ENCODE measurements around the gene TMF1. TPM values are rescaled to one million over a fixed set of nuclear protein-coding genes. Genes with fewer than 3 reads are reported as not detected.

The TMF1 gene
- total and polyA plus RNA-seq, 2 of the 8 experiments (the other 6 are each of a cell fraction or from before 2014, with no cell fraction given): 1.4 to 18.3 TPM

GRCh38 chr3:69091389-69092029 is 39.4 kb upstream of the TMF1 start:
- FAIRE-seq (no peak), DNase-seq (ENCODE audit: low read depth in 1 of 2, low spot score in 2 of 2) (no peak)
- Histone ChIP-seq H3K9me3 (ENCODE audit: insufficient read depth in 2 of 2, low read depth in 1 of 2, low read length in 1 of 2) (no peaks in the 10 kb centered on the region), H3K36me3 (ENCODE audit: control insufficient read depth in 2 of 4, insufficient read depth in 4 of 4, low read length in 3 of 4) (no peaks in the 10 kb centered on the region), H3K23ac (ENCODE audit: insufficient read length) (no peak overlapping the region), H2BK12ac (ENCODE audit: low read depth, low read length) (no peak overlapping the region), H3K27me3 (replicated peaks in 1 of 4; ENCODE audit: control insufficient read depth in 3 of 4, extremely low read depth in 1 of 4, insufficient read depth in 3 of 4, low read length in 3 of 4) (no peaks in the 10 kb centered on the region), H3K9ac (replicated peaks in 1 of 4; ENCODE audit: extremely low read depth in 1 of 4, low read depth in 3 of 4, low read length in 3 of 4) (peak overlapping the region in 1 of 4 experiments; percentile 1; a peak in 1 of 7 replicates), H3K56ac (replicated peaks; ENCODE audit: insufficient read length, low read depth, low read length) (no peak overlapping the region), H3K79me2 (ENCODE audit: control insufficient read depth in 1 of 2, insufficient read depth in 2 of 2, low read length in 2 of 2) (no peaks in the 10 kb centered on the region), H3K4me3 (ENCODE audit: extremely low read depth in 1 of 4, insufficient read depth in 2 of 4, low read depth in 3 of 4, low read length in 4 of 4) (no peak overlapping the region), H2BK5ac (ENCODE audit: low read depth, low read length) (no peak overlapping the region), H3K27ac (ENCODE audit: low read depth, low read length) (no peak overlapping the region; the same call in 1 of the 2 replicates), H3K23me2 (ENCODE audit: low read depth, low read length) (no peaks in the 10 kb centered on the region), H3K18ac (ENCODE audit: extremely low read depth, low read length) (no peak overlapping the region), H4K8ac (ENCODE audit: extremely low read depth, insufficient read depth, low read length) (no peak overlapping the region), H2AK5ac (ENCODE audit: low read depth, low read length) (no peak overlapping the region), H4K5ac (ENCODE audit: insufficient read length, low read depth, low read length) (no peak overlapping the region), H2BK120ac (replicated peaks; ENCODE audit: low read depth, low read length) (no peak overlapping the region), H3K14ac (ENCODE audit: insufficient read length) (no peak overlapping the region), H4K20me1 (replicated peaks in 1 of 2; ENCODE audit: control insufficient read depth in 1 of 2, insufficient read depth in 2 of 2, low read length in 2 of 2) (peaks cover 0 to 1% of the 10 kb centered on the region in 2 experiments), H2AFZ (ENCODE audit: low read length) (no peak overlapping the region), H3K4ac (replicated peaks; ENCODE audit: insufficient read length, low read depth, low read length) (no peak overlapping the region), H3K4me1 (replicated peaks in 1 of 4; ENCODE audit: control insufficient read depth in 3 of 4, insufficient read depth in 4 of 4, low read length in 3 of 4) (peaks cover 0 to 9% (median 2%) of the 10 kb centered on the region in 4 experiments; a peak in 2 of 7 replicates), H4K91ac (replicated peaks; ENCODE audit: insufficient read length, low read length) (no peak overlapping the region), H3K4me2 (ENCODE audit: insufficient read depth in 1 of 2, low read depth in 2 of 2, low read length in 2 of 2) (no peak overlapping the region), H2BK20ac (ENCODE audit: low read length) (no peak overlapping the region), H3K79me1 (ENCODE audit: low read depth, low read length) (no peaks in the 10 kb centered on the region), H2BK15ac (ENCODE audit: low read length) (no peak overlapping the region)
- no peak for TF ChIP-seq JUND (IDR thresholded peaks at IDR 0.05; ENCODE audit: low read length)
- TF ChIP-seq CHD2 (IDR thresholded peaks at IDR 0.05; ENCODE audit: low read length): no peak
- no peak for TF ChIP-seq CHD1 (IDR thresholded peaks at IDR 0.05; ENCODE audit: low read depth, low read length)
- TF ChIP-seq HDAC6 (IDR thresholded peaks at IDR 0.05; ENCODE audit: low read depth, low read length): no peak
- no peak for TF ChIP-seq BRCA1 (IDR thresholded peaks at IDR 0.05; ENCODE audit: low read depth, low read length)
- TF ChIP-seq, protein P1, sequence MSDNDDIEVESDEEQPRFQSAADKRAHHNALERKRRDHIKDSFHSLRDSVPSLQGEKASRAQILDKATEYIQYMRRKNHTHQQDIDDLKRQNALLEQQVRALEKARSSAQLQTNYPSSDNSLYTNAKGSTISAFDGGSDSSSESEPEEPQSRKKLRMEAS (IDR thresholded peaks at IDR 0.05): no peak
- ChIA-PET POLR2A (ENCODE audit: partially characterized antibody) (interaction anchor here (0.7 to 1.2 kb wide), 2 partner anchors 10 to 39 kb away, joined by 3 read pairs; no protein-coding TSS in a partner anchor), CTCF (ENCODE audit: partially characterized antibody) (interaction anchor here (1.3 kb wide), 2 partner anchors 29 to 74 kb away, joined by 3 read pairs; no protein-coding TSS in a partner anchor)
- WGBS, 2 experiments (ENCODE audit: extremely low coverage in 1 of 2, insufficient coverage in 1 of 2, insufficient read length in 1 of 2, insufficient replicate concordance in 2 of 2, low coverage in 1 of 2, low lambda C conversion rate in 2 of 2, missing lambda C conversion rate in 1 of 2): 79% methylated on average over 5 of the region's 5 CpGs; no CpG with 5 or more reads in 1 of the 2 experiments

All from H1 (cell line).